ENCODE results near the gene SPTBN1.

Gene SPTBN1

DNA sequence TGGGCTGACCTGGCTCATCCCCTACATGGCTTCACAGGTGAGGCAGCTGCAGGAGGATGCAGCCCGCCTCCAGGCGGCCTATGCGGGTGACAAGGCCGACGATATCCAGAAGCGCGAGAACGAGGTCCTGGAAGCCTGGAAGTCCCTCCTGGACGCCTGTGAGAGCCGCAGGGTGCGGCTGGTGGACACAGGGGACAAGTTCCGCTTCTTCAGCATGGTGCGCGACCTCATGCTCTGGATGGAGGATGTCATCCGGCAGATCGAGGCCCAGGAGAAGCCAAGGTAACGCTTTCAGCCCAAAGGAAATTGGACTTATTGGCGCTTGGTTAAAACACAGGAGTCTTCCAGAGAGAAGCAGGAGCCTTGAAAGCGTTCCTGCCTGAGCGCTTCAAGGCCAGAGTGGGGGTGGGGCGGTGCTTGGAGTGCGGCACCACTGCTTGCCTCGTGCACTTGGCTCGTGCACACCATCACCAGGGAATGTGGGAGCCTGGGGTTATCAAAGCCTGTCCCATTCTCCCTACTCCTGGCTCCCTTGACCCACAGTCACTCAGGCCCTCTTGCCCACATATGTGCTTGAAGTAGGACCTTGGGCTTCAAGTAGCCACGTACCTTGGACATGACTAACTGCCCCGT lies 197.6 kb downstream of the SPTBN1 start:
- DNase-seq (no peak), ATAC-seq (no peak)

DNA sequence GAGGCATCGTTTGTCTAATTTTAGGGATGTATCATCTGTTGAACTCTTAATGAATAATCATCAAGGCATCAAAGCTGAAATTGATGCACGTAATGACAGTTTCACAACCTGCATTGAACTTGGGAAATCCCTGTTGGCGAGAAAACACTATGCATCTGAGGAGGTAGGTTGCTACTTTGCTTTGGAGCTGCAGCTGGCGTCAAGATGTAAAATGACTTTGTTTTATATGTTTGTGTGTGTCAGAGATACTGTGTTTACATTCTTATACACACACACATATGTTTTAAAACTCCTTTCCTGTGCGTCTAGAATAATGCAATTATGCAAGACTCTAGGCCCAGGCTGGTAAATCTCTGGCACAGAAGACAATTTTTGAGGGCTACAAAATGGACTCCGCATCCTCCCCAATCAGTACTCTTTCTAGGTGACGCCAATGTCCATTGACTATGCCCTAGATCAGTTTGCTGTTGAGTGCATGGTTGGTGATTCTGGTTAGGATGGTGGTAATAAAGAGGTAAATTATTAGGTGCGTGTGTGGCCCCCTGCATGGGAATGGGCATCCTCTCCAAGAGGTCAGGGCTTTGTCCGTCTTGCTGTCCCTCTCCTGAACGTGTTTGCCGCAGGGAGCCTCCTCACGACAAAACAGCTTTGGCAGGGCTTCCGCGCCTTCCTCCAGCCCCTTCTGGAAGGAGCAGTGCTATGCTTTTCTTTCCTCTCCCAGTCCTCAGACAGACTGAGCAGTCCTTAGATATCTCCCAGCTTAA lies 199.1 kb downstream of the SPTBN1 start:
- ATAC-seq: no peak

GRCh38 chr2:54656863-54657262 lies 200.7 kb downstream of the SPTBN1 start:
- DNase-seq: no peak
- ATAC-seq: no peak

More for the DNA sequence above, 199.1 kb downstream of the SPTBN1 start:
- DNase-seq: no peak

- peak; percentile 50 for ATAC-seq
- DNase-seq: peak; percentile 51
Observed at GRCh38 chr2:54657664-54658083, 201.5 kb downstream of the SPTBN1 start.

- no peak for DNase-seq
Observed at GRCh38 chr2:54658564-54659071, 202.5 kb downstream of the SPTBN1 start.

DNA sequence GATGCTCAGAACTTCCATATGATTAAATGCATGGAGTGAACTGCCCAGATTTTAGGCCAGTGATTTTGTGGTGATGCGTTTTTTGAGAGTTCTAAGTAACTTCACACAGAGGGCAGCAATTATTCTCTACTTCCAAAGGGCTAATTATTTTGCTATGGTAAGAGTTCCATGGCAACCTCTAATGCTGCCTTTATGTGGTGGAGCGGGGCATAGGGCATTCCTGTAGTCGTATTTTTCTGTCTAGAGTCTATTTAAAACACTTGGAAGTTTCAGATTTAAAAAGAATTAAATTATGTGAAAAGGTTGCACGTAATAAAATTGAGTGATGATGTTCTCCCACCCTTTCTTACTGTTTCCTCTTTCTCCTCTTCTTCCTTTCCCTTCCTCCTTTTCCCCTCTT lies 203.4 kb downstream of the SPTBN1 start:
- ATAC-seq: no peak

More at GRCh38 chr2:54658564-54659071, 202.5 kb downstream of the SPTBN1 start:
- peak; percentile 61 for ATAC-seq

DNA sequence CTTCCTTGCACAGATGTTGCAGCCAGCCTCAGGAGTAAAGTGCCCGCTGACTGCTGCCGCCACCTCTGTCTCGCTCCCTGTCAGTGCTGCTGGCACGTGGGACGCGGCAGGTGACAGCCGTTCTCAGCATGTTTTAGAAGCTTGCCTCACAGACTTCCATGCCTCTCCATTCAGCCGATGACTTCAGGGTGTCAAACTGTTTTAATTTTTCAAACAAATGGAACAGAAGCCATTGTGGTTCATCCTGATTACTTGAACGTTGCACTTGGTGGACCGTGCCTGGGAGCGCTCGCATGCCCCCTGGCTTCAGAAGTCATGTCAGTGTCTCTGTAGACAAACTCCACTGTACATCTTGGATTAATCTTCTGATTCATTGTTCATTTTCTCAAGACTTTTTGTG lies 204.6 kb downstream of the SPTBN1 start:
- ATAC-seq (no peak), DNase-seq (no peak)

More for the DNA sequence above, 203.4 kb downstream of the SPTBN1 start:
- no peak for DNase-seq

DNA sequence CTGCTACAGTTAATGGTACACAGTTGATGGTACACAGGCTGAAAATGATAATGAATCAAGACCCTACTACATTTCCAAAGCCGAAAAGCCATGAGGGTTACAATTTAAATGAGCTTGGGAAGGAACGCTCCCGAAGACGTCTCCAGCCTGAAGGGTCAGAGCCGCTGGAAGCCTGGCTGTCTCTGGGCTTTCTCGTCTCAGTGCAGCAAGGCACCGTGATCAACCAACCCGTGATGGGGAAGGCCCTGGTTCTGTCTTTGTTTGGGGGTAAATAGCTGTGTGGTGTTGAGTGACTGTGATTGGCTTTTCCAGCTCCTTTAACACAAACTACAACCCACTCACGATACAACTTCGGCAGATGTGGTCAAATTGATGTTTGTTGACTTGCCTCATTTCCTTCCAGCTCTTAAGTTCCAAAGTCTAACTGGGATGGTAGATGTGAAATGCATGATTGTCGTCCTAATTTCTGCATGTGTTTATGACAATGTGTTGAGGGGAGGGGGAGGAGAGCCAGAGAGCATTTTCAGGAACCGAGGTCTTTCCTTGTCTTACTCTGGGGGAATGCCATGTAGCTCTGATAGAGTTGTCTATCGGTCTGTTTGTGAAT lies 207.4 kb downstream of the SPTBN1 start:
- ATAC-seq: no peak

GRCh38 chr2:54664238-54664786 lies 208.2 kb downstream of the SPTBN1 start:
- DNase-seq: no peak
- no peak for ATAC-seq

More for the DNA sequence above, 207.4 kb downstream of the SPTBN1 start:
- no peak for DNase-seq

DNA sequence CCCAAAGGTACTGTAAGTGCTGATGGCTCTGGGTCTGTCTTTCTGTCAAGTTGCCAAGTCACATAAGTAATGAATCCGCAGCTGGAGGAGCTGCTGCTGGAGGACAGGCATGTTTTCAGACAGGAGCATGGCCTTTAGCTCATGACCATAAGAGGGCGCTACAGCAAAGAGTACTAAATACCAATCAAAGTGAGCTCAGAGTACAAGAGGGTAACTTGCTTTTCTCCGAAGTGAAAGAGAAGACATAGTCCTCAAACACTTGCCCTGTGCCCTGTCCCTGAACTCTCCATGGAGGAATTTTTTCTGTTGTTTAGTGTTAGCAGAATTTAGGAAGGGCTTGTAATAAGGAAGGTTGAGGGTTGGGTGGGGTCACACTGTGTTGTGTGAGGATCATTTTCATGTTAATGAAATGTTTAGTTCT lies 209.3 kb downstream of the SPTBN1 start:
- DNase-seq (peak; percentile 57), ATAC-seq (peak; percentile 43)

GRCh38 chr2:54666131-54666633 lies 210.1 kb downstream of the SPTBN1 start:
- ATAC-seq (no peak), DNase-seq (no peak)

GRCh38 chr2:54666634-54667265 lies 210.6 kb downstream of the SPTBN1 start:
- no peak for ATAC-seq
- DNase-seq: no peak

DNA sequence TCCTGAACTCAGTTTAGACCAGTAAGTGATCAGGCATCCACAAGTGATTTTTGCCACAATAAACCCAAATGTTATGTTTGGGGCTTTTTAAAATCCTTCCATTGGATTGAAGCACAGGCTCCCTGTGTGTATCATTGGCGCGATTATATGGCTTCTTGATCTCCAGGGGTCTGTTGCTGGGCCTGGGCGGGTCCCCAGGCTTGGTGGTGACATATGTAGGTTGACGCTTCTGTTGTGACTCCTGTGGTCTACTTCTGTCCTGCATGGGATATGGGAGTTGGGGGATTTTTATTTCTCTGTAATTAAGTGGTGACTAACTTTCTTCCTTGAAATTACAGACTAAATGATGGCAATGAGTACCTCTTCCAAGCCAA lies 211.1 kb downstream of the SPTBN1 start:
- no peak for DNase-seq
- ATAC-seq: no peak

DNA sequence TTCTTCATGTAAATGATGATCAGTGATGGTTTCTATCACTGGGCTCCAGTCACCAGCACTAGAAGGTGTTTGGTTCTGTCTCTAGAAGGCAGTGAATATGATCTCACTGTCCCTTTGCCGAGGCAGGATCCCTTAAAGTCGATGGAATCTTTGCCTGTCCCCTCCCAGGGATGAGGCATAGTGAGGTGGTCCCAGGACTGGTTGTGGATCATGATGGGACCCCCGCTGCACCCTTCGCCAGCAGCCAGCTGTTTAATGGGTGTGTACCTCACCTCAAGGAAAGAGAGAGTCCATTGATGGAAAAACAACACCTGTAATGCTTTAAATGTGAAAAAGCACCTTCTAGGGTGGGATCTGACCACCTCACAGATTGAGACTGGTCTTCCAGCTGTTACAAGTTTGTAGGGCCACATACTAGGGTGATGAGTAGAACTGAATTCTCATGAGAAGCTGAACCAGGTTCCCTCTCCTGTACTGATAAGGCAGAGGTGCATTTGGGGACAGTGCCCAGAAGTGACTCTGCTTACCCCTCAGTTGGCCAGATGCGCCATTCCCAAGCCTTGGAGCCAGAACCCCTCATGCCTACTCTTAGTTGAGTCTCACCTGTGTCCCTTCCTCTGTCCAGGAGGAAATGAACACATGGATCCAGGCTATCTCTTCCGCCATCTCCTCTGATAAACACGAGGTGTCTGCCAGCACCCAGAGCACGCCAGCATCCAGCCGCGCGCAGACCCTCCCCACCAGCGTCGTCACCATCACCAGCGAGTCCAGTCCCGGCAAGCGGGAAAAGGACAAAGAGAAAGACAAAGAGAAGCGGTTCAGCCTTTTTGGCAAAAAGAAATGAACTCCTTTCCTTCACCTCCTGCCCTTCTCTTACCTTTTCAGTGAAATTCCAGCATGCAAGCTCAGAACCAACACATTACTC lies 211.9 kb downstream of the SPTBN1 start:
- no peak for DNase-seq
- no peak for ATAC-seq

- no peak for ATAC-seq
Observed at GRCh38 chr2:54668711-54669110, 212.6 kb downstream of the SPTBN1 start.

GRCh38 chr2:54669677-54670484 lies 213.8 kb downstream of the SPTBN1 start:
- ATAC-seq: no peak
- no peak for DNase-seq

More at GRCh38 chr2:54668711-54669110, 212.6 kb downstream of the SPTBN1 start:
- DNase-seq: no peak

GRCh38 chr2:54670485-54671009 lies 214.4 kb downstream of the SPTBN1 start:
- DNase-seq (no peak), ATAC-seq (no peak)

GRCh38 chr2:54671010-54671409 lies 214.9 kb downstream of the SPTBN1 start:
- no peak for ATAC-seq
- DNase-seq: no peak

GRCh38 chr2:54671875-54672589 lies 215.9 kb downstream of the SPTBN1 start:
- no peak for DNase-seq
- no peak for ATAC-seq

All from stimulated activated naive CD8-positive, alpha-beta T cell treated with anti-CD3 and anti-CD28 coated beads, Interleukin-15, Interleukin-2, amounts not matched to agents 100 U/mL and 50 U/mL, for 24 hours (primary cell).